Endothelial cell of umbilical vein (primary cell): ENCODE measurements around the gene SLC28A2. TPM values are rescaled to one million over a fixed set of nuclear protein-coding genes. Genes with fewer than 3 reads are reported as not detected.
"Not testable (repeated sequence)": the region's sequence is repeated elsewhere in the genome, so short reads cannot be mapped to it uniquely, and the experiment has no call there.

Experiments
- BruUV-seq: library from RNA; stranded (reverse); fragments of 400-500 nt; replicated peaks from 2 replicates; lab custom pipeline; 2021; lab: Mats Ljungman, UMichigan
- CTCF ChIA-PET: fragments of 300-600, 350-600 bp; sonication (Branson Sonifier 250); formaldehyde crosslinking; loops from one replicate; lab custom pipeline; 2021; ENCODE audit warnings: antibody characterized with exemption, inconsistent platforms; lab: Charles Lee
- POLR2A ChIA-PET: fragments of 300-600, 350-600 bp; sonication (Branson Sonifier 250); formaldehyde crosslinking; loops from one replicate; lab custom pipeline; 2021; ENCODE audit warnings: antibody characterized with exemption, inconsistent platforms; lab: Charles Lee
- DNase-seq: peaks from one replicate; pipeline ENCODE4 v3.0.0-alpha.2; 2011; ENCODE audit warnings: low read depth, low spot score
- FAIRE-seq: peaks from 2 replicates; lab custom pipeline; 2011; peaks lifted over from hg19 to GRCh38; lab: Jason Lieb, UNC
- H2AFZ ChIP-seq: 2 replicates; pipeline ENCODE4 v1.6.0; 2012; ENCODE audit warnings: low read depth, low read length, control low read depth, inconsistent platforms
- H3K27ac ChIP-seq: 2 replicates; pipeline ENCODE4 v1.5.1; 2011; ENCODE audit warnings: low read depth, mild to moderate bottlenecking, control low read depth, low read length, moderate library complexity; ENCODE audit not compliant: insufficient read depth
- H3K27me3 ChIP-seq, 2 experiments: 2 replicates each; pipeline versions ENCODE4 v1.6.0 to v1.6.1; 2011; ENCODE audit warnings: low read length in 2 of 2, mixed read lengths in 1 of 2; ENCODE audit not compliant: control insufficient read depth in 2 of 2, insufficient read depth in 2 of 2
- H3K36me3 ChIP-seq, 2 experiments: 2 replicates in 1 of 2; 3 replicates in 1 of 2; pipeline ENCODE4 v1.5.1; 2011; ENCODE audit warnings: low read length in 2 of 2, mild to moderate bottlenecking in 1 of 2, moderate library complexity in 1 of 2; ENCODE audit not compliant: control insufficient read depth in 2 of 2, insufficient read depth in 2 of 2; ENCODE audit errors: extremely low read depth in 1 of 2
- H3K4me1 ChIP-seq: 3 replicates; pipeline ENCODE4 v1.5.1; 2011; ENCODE audit warnings: mild to moderate bottlenecking, low read length; ENCODE audit not compliant: control insufficient read depth, insufficient read depth; ENCODE audit errors: extremely low read depth
- H3K4me2 ChIP-seq: 2 replicates; pipeline ENCODE4 v1.6.1; 2011; ENCODE audit warnings: low read length, control low read depth, mixed read lengths; ENCODE audit not compliant: insufficient read depth
- H3K4me3 ChIP-seq, 3 experiments: fragments of 200-600 bp in 1 of 3; sonication (generic), shearing (Covaris generic) in 1 of 3; replicated peaks in 1 of 3; 2 replicates each; pipeline ENCODE4 v1.5.1; 2011 to 2016; ENCODE audit warnings: control low read depth in 3 of 3, low read length in 3 of 3, mild to moderate bottlenecking in 2 of 3, inconsistent platforms in 1 of 3, low read depth in 1 of 3, moderate library complexity in 1 of 3; ENCODE audit not compliant: insufficient read depth in 1 of 3
- H3K79me2 ChIP-seq: 2 replicates; pipeline ENCODE4 v1.6.0; 2012; ENCODE audit warnings: low read length, inconsistent platforms; ENCODE audit not compliant: control insufficient read depth, insufficient read depth
- H3K9ac ChIP-seq: replicated peaks from 2 replicates; pipeline ENCODE3; 2011; ENCODE audit warnings: low read length, control low read depth; ENCODE audit not compliant: insufficient read depth; ENCODE audit errors: extremely low read depth
- H3K9me1 ChIP-seq: replicated peaks from 3 replicates; pipeline ENCODE4 v1.6.0; 2011; ENCODE audit warnings: mild to moderate bottlenecking, low read length; ENCODE audit not compliant: control insufficient read depth, insufficient read depth; ENCODE audit errors: extremely low read depth
- H3K9me3 ChIP-seq: replicated peaks from 2 replicates; pipeline ENCODE4 v1.5.1; 2012; ENCODE audit warnings: low read length, inconsistent platforms; ENCODE audit not compliant: control insufficient read depth, insufficient read depth
- H4K20me1 ChIP-seq: replicated peaks from 2 replicates; pipeline ENCODE3; 2011; ENCODE audit warnings: mild to moderate bottlenecking, low read length; ENCODE audit not compliant: control insufficient read depth, insufficient read depth; ENCODE audit errors: extremely low read depth
- EZH2 ChIP-seq: IDR thresholded peaks from 2 replicates; pipeline ENCODE4 v1.6.1; 2012; ENCODE audit warnings: borderline replicate concordance, low read depth, mild to moderate bottlenecking, moderate library complexity, low read length, inconsistent platforms; ENCODE audit not compliant: severe bottlenecking
- JUN ChIP-seq: IDR thresholded peaks from 2 replicates; pipeline ENCODE4 v1.6.1; 2011; ENCODE audit warnings: borderline replicate concordance, low read depth; ENCODE audit not compliant: insufficient read length, insufficient read depth
- dilution Hi-C: fragments of 300-500 bp; cut with MboI; formaldehyde crosslinking; loops from one replicate; pipeline ENCODE4 v1.15.0; 2019; ENCODE audit warnings: low sequenced_read_pairs; ENCODE audit not compliant: extremely low pct_ligation_motif_present
- intact Hi-C: fragments of 100-400 bp; cut with micrococcal nuclease; formaldehyde crosslinking; loops from one replicate; pipeline ENCODE4 v1.10.0; 2022
- polyA plus RNA-seq, 4 experiments: library from polyadenylated mRNA; depleted of rRNA in 3 of 4; stranded (reverse) in 3 of 4; unstranded in 1 of 4; fragments of >200 nt; gene quantifications; 2 replicates each; pipeline versions ENCODE4 v1.2.1 to v1.2.3, GENCODE V29; 2011 to 2012; ENCODE audit warnings: missing spikeins in 1 of 4
- total RNA-seq: library from RNA; stranded (reverse); gene quantifications from 2 replicates; pipeline ENCODE4 v1.2.3, GENCODE V29; 2021

Gene SLC28A2
- total and polyA plus RNA-seq, 2 donors (not counting 3 experiments of a cell fraction or from before 2014, with no cell fraction given): not detected

DNA sequence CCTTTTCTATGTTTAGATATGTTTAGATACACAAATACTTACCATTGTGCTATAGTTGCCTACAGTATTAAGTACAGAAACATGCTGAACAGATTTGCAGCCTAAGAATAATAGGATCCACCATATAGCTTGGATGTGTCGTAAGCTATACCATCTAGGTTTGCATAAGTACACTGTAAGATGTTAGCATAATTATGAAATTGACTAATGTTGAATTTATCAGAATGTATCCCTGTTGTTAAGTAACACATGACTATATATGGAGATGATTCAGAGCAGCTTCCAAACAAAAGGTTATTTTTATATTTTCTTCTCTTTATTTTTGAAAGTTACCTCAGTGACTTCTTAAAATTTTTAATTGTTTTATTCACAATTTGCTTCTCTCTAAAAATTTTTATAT lies 2.4 kb downstream of the SLC28A2 start:
- no TSS peak for BruUV-seq
- Histone ChIP-seq H3K27ac (no peak overlapping the region), H3K9me1 (no peaks in the 10 kb centered on the region), H3K9ac (no peak overlapping the region), H2AFZ (no peak overlapping the region), H3K4me3 (no peak overlapping the region), H4K20me1 (no peaks in the 10 kb centered on the region), H3K79me2 (no peaks in the 10 kb centered on the region), H3K27me3 (no peaks in the 10 kb centered on the region), H3K4me2 (no peak overlapping the region), H3K9me3 (no peaks in the 10 kb centered on the region), H3K4me1 (no peaks in the 10 kb centered on the region), H3K36me3 (no peaks in the 10 kb centered on the region)
- ChIA-PET CTCF (interaction anchor here (2.3 kb wide), 1 partner anchor 22 kb away, joined by 5 read pairs; no protein-coding TSS in a partner anchor), POLR2A (no interaction called here)
- DNase-seq (no peak), FAIRE-seq (no peak)
- dilution Hi-C loops: no loop called here
- intact Hi-C loops: no loop called here
- TF ChIP-seq JUN (no peak), EZH2 (no peak)

DNA sequence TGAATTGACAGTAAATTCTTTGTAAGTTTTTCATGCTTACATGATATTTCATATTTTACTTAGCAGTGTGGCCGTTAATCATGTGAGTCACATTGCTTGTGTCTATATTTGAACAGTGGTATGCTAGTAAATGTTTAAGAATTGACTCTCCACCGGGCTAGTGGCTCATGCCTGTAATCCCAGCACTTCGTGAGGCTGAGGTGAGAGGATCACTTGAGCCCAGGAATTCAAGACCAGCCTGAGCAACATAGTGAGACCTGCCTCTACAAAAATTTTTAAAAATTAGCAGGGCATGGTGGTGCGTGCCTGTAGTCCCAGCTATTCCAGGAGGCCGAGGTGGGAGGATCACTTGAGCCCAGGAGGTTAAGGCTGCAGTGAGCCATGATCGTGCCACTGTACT lies 2.8 kb downstream of the SLC28A2 start:
- H3K36me3 ChIP-seq, POLR2A ChIA-PET, H2AFZ ChIP-seq, H3K27me3 ChIP-seq, H3K9ac ChIP-seq, H3K9me3 ChIP-seq, H3K4me1 ChIP-seq, CTCF ChIA-PET, H3K27ac ChIP-seq, FAIRE-seq, H3K9me1 ChIP-seq, dilution Hi-C loops, H3K4me3 ChIP-seq, BruUV-seq, H4K20me1 ChIP-seq, intact Hi-C loops, DNase-seq, H3K4me2 ChIP-seq, H3K79me2 ChIP-seq: not testable (repeated sequence)
